Activated CD4-positive, alpha-beta T cell treated with anti-CD3 and anti-CD28 coated beads, Interleukin-2, amount 10 ng/mL, durations not matched to agents 24 days and 14 days (primary cell): ENCODE measurements around the gene F13A1. TPM values are rescaled to one million over a fixed set of nuclear protein-coding genes. Genes with fewer than 3 reads are reported as not detected.

Experiments
- DNase-seq: peaks from one replicate; pipeline ENCODE4 v3.0.0; 2022
- H3K27ac Mint-ChIP-seq: one replicate; pipeline ENCODE4 v1.8.0; 2022; ENCODE audit warnings: mild to moderate bottlenecking, mixed read lengths
- H3K27me3 Mint-ChIP-seq: one replicate; pipeline ENCODE4 v1.8.0; 2022; ENCODE audit warnings: mixed read lengths
- H3K36me3 Mint-ChIP-seq: one replicate; pipeline ENCODE4 v1.8.0; 2022; ENCODE audit warnings: low read depth, mild to moderate bottlenecking, mixed read lengths
- H3K4me1 Mint-ChIP-seq: one replicate; pipeline ENCODE4 v1.8.0; 2021; ENCODE audit warnings: mixed read lengths
- H3K4me3 Mint-ChIP-seq: one replicate; pipeline ENCODE4 v1.8.0; 2022; ENCODE audit warnings: mild to moderate bottlenecking, moderate library complexity, mixed read lengths
- H3K9me3 Mint-ChIP-seq: one replicate; pipeline ENCODE4 v1.8.0; 2021; ENCODE audit warnings: mixed read lengths
- intact Hi-C: fragments of 100-400 bp; cut with micrococcal nuclease; formaldehyde crosslinking; loops from one replicate; pipeline ENCODE4 v1.15.1; 2023
- total RNA-seq: library from RNA; stranded (reverse); gene quantifications from 2 replicates; pipeline ENCODE4 v1.2.3, GENCODE V29; 2022

The F13A1 gene
- total RNA-seq, 1 donor from 2014 or later: not detected

- Mint-ChIP-seq H3K36me3 (no peaks in the 10 kb centered on the region), H3K27me3 (peaks cover 4% of the 10 kb centered on the region), H3K27ac (no peak overlapping the region), H3K4me3 (no peak overlapping the region), H3K9me3 (peaks cover 4% of the 10 kb centered on the region), H3K4me1 (no peaks in the 10 kb centered on the region)
- no peak for DNase-seq
- intact Hi-C loops: no loop called here
These were observed 214.9 kb downstream of the F13A1 start for GRCh38 chr6:6105472-6106036.
